Putamen (tissue), 1 donor: ENCODE data around the gene OR6C6.
"Not testable (repeated sequence)": the region's sequence is repeated elsewhere in the genome, so short reads cannot be mapped to it uniquely, and the experiment has no call there.

Experiments used
- DNase-seq: peaks from one replicate; pipeline ENCODE4 v3.0.0-alpha.2; 2016; ENCODE audit warnings: low spot score

Gene OR6C6

DNA sequence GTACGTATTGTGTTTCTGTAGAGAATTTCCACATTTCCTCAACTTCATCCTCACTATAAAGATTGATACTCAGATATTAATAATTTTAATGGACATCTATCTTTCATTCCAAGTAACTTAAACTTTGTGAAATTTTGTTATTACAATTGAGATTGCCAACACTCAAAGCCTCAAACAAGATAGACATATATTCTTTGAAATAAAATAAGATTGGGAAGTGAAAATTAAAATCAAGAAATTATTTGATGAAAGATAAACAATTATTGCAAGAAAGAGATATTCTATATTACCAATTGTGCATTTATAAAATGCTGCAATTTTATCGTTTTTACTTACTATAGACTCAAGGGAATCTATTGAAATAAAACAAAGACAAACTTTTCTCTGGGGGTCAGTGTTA, at the start of gene OR6C6:
OR6C6 (minus strand) TSS at position 101 of the 400 bp plus-strand sequence. CDS start 1,337 bp downstream, outside the sequence.
- DNase-seq = no peak

DNA sequence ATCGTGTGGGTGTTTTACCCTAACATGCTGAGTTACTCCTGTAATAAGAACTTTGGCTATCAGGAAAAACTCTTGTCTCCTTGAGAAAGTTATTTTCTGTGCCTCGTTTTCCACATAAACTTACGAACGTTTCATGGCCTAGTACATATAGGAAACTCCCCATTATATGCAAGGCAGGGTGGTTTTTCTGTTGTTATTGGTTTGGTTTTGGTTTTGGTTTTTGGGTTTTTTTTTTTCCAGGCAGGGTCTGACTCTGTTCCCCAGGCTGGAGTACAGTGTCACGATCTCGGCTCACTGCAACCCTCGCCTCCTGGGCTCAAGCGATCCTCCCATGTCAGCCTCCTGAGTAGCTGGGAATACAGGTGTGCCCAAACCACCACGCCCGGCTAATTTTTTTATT, 39.6 kb upstream of the OR6C6 start:
- no peak for DNase-seq

DNA sequence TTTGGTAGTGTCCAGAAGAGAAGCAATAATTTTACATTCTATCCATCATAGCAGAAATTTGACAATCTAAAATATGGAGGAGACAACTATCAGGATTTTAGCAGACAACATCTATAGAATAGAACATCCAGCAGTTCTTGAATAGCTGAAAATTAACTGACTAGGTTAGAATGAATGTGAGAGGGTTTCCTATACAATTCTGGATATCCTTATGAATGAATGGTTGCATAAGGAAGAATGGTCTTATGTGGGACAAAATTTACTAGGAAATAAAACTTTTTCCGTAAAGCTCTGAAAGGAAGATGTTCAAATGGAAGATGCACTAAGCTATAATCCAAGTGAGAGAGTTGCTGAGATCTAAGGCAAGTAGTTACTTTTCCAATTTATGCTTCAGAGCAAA, 34.1 kb upstream of the OR6C6 start, which contains the start of gene OR6C3:
OR6C3 (plus strand) TSS at position 301 of the 400 bp plus-strand sequence. CDS start 955 bp downstream, outside the sequence.
- no peak for DNase-seq

- DNase-seq = not testable (repeated sequence)
These were observed 29.4 kb upstream of the OR6C6 start for GRCh38 chr12:55325801-55326200.

GRCh38 chr12:55320201-55320600, 23.8 kb upstream of the OR6C6 start:
- no peak for DNase-seq

GRCh38 chr12:55314043-55314442, 17.7 kb upstream of the OR6C6 start, which contains the start of gene OR6C1:
TSS of gene OR6C1 (plus strand) at chr12:55314343. CDS start at chr12:55320600, 6,257 bp downstream.
- DNase-seq = no peak

DNA sequence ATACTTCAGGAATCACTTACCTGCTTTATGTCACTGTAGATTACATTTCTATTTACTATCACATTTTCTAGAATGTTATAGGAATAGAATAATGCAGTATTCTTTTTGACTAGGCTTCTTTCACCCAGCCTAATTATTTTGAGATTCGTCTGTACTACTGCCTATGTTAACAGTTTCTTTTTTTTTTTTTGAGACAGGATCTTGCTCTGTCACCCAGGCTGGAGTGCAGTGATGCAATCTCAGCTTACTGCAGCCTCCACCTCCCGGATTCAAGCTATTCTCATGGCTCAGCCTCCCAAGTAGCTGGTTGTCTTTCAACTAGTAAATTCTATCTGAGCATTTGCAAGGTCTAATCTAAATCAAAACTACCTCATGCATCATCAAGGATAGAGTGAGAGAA, 6.4 kb downstream of the OR6C6 start:
- DNase-seq = no peak

- peak; percentile 18 for DNase-seq
These were observed 15.4 kb downstream of the OR6C6 start for GRCh38 chr12:55280991-55281390.

- DNase-seq = no peak
These were observed 38.1 kb downstream of the OR6C6 start for GRCh38 chr12:55258303-55258702.

- DNase-seq = no peak
These were observed 39.5 kb downstream of the OR6C6 start for GRCh38 chr12:55256831-55257230.

DNA sequence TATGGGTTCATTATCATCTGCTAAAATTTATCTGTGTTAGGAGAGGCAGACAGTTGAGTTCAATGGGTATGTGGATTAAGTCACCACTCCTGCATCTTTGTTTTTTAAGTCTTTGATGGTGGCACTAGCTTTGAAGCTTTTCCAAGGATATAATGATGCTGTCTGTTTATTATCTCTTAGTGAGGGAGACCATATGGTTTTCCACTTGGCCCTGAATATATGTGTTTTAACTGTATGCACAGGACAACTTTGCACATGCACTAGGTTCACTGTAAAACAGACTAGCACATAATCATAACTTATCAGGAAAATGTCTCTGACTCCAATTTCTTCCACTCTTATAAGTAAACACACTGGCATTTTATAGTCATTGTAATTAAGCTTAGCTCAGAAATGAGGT, 43.1 kb downstream of the OR6C6 start:
- no peak for DNase-seq

DNA sequence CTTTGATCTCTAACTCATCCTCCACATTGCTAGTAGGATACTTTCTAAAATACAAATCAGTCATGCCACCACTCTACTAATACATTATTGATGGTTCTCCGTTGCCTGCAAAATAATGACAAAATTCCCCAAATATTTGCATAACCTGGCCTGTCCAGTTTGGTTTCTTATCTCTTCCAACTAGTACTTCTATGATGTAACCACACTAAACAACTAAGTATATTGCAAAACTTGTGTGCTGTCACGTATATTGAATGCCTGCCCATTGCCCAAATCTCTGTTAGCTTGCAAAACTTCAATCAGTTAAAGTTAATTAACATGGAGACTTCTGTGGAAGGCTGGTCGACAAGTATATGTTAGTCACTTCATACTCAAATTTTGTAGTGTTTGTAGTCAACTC, 45.4 kb downstream of the OR6C6 start:
- no peak for DNase-seq

DNA sequence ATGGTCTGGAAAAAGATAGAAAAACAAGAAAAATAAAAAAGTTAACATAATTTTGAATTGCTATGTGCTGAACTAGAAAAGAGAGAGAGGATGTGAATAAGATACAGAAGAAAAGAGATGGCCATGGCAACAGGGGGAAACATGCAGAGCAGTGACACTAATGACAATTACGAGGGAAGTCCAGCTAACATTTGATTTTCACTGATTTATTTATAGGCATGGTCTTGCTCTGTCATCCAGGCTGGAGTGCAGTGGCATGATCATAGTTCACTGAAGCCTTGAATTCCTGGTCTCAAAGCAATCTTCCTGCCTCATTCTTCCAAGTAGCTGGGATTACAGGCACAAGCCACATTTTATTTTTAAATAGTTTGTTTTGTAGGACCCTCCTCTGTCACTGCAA, 50.2 kb downstream of the OR6C6 start:
- DNase-seq = no peak

GRCh38 chr12:55244309-55244708, 52.1 kb downstream of the OR6C6 start, which contains the start of gene OR6C74:
TSS of gene OR6C74 (plus strand) at chr12:55244609. CDS start at chr12:55247288, 2,679 bp downstream.
- no peak for DNase-seq
